ENCODE results near the gene MAPK8. TPM values are rescaled to one million over a fixed set of nuclear protein-coding genes. Genes with fewer than 3 reads are reported as not detected.

Gene MAPK8
- total and polyA plus RNA-seq, 9 of the 15 experiments (the other 6 are each of a cell fraction or from before 2014, with no cell fraction given) = 6.4 to 159 (median 71.0) TPM

DNA sequence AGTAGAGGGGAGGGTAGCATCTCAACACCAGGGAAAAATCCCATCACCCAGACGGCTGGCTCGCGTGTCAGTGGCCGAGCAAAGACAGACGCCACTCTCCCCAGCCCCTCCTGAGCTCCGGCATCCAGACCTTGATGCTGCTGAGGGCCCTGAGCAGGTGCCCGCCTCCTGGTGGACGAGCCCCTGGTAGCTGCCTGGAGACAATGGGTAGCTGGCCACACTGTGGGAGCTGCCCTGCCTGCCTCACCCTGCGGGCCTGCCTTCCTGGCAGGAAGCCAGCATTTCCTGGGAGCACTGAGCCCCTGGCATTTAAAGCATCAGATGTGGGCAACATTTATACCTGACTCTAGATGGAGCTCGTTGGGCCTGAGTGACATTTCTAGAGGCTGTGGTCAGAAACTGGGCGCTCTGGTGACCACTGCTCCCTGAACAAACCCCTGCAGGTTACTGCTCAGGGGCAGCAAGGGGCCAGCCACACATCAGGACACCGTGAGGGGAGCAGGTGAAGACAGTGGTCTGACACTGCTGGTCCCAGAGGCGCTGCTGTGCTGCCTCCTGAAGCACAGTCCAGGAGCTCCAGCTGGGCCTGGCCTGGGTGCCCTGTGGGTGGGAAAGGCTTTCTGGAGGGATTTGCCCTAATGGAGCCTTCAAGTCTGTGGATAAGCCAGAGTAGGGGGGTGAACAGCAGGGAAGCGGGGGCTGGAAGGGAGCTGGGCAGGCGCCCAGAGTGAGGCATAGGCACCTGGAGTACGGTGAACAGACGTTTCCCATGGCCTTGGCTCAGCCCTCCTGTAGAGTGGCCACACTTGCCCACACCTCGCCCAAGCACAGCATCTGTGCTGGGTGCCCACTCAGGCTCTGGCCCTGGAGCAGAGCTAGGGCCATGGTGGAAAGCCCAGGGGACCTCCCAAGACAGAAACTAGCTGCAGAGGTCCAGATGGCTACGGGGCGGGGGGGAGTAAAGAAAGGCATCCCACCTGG lies 138.7 kb downstream of the MAPK8 start:
- Histone ChIP-seq H3K9me3 (replicated peaks; ENCODE audit: control insufficient read depth, insufficient read depth, low read depth, low read length) (no peaks in the 10 kb centered on the region), H3K4me2 (ENCODE audit: insufficient read depth, low read length) (no peak overlapping the region), H4K20me1 (replicated peaks; ENCODE audit: control insufficient read depth, insufficient read depth, low read length) (no peaks in the 10 kb centered on the region), H3K9ac (ENCODE audit: insufficient read depth in 1 of 2, low read depth in 2 of 2, low read length in 2 of 2) (peak overlapping the region in 1 of 2 experiments; percentile 66; a peak in 2 of 4 replicates), H3K9me1 (ENCODE audit: control insufficient read depth, insufficient read depth, low read length) (no peaks in the 10 kb centered on the region), H3K79me2 (ENCODE audit: control insufficient read depth, insufficient read depth, low read length) (no peaks in the 10 kb centered on the region), H3K4me1 (replicated peaks in 1 of 2; ENCODE audit: control insufficient read depth in 2 of 2, insufficient read depth in 2 of 2, low read length in 2 of 2) (peaks cover 0 to 18% of the 10 kb centered on the region in 2 experiments), H3K4me3 (no peak overlapping the region), H3K27ac (ENCODE audit: extremely low read depth, low read depth, low read length) (no peak overlapping the region), H3K27me3 (ENCODE audit: control insufficient read depth in 2 of 2, insufficient read depth in 2 of 2, low read length in 2 of 2) (no peaks in the 10 kb centered on the region), H3K36me3 (ENCODE audit: control insufficient read depth, insufficient read depth, low read length) (peaks cover 67% of the 10 kb centered on the region; the same call in 2 of the 3 replicates), H2AFZ (ENCODE audit: low read depth, low read length) (no peak overlapping the region)
- intact Hi-C loops (cut with micrococcal nuclease) (loop anchor here (1.0 kb wide), 3 partner anchors 25 to 82 kb away; no protein-coding TSS in a partner anchor), in situ Hi-C loops (cut with MboI) (loop anchor here (5.0 kb wide), 1 partner anchor 57 kb away; no protein-coding TSS in a partner anchor)
- FAIRE-seq = no peak
- DNase-seq (ENCODE audit: extremely low read depth in 1 of 4, low spot score in 3 of 4) = peak in 1 of 4 experiments; percentile 16
- POLR2A ChIA-PET = interaction anchor here (0.6 to 2.5 kb wide), 7 partner anchors 9 to 80 kb away, joined by 3 to 17 read pairs (median 4); no protein-coding TSS in a partner anchor
- 85% methylated on average over 20 of the region's 20 CpGs for WGBS (ENCODE audit: insufficient coverage, low coverage, missing lambda C conversion rate)
- CTCF ChIA-PET (ENCODE audit: low intra/inter-chr PET ratio) = interaction anchor here (0.5 to 5.3 kb wide), 3 partner anchors 59 to 211 kb away, joined by 3 to 63 read pairs (median 5); no protein-coding TSS in a partner anchor
- peak; percentile 7; the same call in 1 of the 3 replicates for ATAC-seq
- no TSS peak for BruUV-seq (replicated peaks)
- no peak for TF ChIP-seq ETV5 (CRISPR knock-in tag; IDR thresholded peaks at IDR 0.05; ENCODE audit: low read depth)
- TF ChIP-seq POLR2G (IDR thresholded peaks at IDR 0.05; ENCODE audit: low read depth, low read length) = peak; percentile 51
- peak; percentile 58 for TF ChIP-seq NFIX (CRISPR knock-in tag; IDR thresholded peaks at IDR 0.05; ENCODE audit: low read depth)
- no peak for TF ChIP-seq SP2 (IDR thresholded peaks at IDR 0.05; ENCODE audit: extremely low read depth, low read depth, low read length, poor library complexity, severe bottlenecking)
- TF ChIP-seq DDX20 (tag; IDR thresholded peaks at IDR 0.05; ENCODE audit: low read depth) = no peak
- no peak for TF ChIP-seq CBFA2T3 (IDR thresholded peaks at IDR 0.05)
- TF ChIP-seq, protein P1, sequence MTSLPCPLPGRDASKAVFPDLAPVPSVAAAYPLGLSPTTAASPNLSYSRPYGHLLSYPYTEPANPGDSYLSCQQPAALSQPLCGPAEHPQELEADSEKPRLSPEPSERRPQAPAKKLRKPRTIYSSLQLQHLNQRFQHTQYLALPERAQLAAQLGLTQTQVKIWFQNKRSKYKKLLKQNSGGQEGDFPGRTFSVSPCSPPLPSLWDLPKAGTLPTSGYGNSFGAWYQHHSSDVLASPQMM (CRISPR knock-in tag; IDR thresholded peaks at IDR 0.05) = no peak
- TF ChIP-seq RBM22 (IDR thresholded peaks at IDR 0.05; ENCODE audit: low read depth, low read length, poor library complexity, severe bottlenecking) = peak; percentile 54
- TF ChIP-seq CTCF (IDR thresholded peaks at IDR 0.05 in 2 of 3, conservative IDR thresholded peaks at IDR 0.05 in 1 of 3; ENCODE audit: insufficient read depth in 2 of 3, low read depth in 1 of 3, low read length in 3 of 3) = peak in 1 of 3 experiments; percentile 10; a peak in 1 of 6 replicates
- peak in 1 of 2 experiments; percentile 27; a peak in 1 of 4 replicates for TF ChIP-seq RAD21 (CRISPR knock-in tag; conservative IDR thresholded peaks at IDR 0.05 in 1 of 2, IDR thresholded peaks at IDR 0.05 in 1 of 2)
- TF ChIP-seq NFIC (IDR thresholded peaks at IDR 0.05) = peak; percentile 91
- TF ChIP-seq, protein P2, sequence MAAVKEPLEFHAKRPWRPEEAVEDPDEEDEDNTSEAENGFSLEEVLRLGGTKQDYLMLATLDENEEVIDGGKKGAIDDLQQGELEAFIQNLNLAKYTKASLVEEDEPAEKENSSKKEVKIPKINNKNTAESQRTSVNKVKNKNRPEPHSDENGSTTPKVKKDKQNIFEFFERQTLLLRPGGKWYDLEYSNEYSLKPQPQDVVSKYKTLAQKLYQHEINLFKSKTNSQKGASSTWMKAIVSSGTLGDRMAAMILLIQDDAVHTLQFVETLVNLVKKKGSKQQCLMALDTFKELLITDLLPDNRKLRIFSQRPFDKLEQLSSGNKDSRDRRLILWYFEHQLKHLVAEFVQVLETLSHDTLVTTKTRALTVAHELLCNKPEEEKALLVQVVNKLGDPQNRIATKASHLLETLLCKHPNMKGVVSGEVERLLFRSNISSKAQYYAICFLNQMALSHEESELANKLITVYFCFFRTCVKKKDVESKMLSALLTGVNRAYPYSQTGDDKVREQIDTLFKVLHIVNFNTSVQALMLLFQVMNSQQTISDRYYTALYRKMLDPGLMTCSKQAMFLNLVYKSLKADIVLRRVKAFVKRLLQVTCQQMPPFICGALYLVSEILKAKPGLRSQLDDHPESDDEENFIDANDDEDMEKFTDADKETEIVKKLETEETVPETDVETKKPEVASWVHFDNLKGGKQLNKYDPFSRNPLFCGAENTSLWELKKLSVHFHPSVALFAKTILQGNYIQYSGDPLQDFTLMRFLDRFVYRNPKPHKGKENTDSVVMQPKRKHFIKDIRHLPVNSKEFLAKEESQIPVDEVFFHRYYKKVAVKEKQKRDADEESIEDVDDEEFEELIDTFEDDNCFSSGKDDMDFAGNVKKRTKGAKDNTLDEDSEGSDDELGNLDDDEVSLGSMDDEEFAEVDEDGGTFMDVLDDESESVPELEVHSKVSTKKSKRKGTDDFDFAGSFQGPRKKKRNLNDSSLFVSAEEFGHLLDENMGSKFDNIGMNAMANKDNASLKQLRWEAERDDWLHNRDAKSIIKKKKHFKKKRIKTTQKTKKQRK (IDR thresholded peaks at IDR 0.05; ENCODE audit: borderline replicate concordance, low read depth, low read length) = no peak

Measured in K562 (cell line).